ENCODE data around the gene BUB3.

- TF ChIP-seq, protein P1, sequence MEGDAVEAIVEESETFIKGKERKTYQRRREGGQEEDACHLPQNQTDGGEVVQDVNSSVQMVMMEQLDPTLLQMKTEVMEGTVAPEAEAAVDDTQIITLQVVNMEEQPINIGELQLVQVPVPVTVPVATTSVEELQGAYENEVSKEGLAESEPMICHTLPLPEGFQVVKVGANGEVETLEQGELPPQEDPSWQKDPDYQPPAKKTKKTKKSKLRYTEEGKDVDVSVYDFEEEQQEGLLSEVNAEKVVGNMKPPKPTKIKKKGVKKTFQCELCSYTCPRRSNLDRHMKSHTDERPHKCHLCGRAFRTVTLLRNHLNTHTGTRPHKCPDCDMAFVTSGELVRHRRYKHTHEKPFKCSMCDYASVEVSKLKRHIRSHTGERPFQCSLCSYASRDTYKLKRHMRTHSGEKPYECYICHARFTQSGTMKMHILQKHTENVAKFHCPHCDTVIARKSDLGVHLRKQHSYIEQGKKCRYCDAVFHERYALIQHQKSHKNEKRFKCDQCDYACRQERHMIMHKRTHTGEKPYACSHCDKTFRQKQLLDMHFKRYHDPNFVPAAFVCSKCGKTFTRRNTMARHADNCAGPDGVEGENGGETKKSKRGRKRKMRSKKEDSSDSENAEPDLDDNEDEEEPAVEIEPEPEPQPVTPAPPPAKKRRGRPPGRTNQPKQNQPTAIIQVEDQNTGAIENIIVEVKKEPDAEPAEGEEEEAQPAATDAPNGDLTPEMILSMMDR (optimal IDR thresholded peaks at IDR 0.05 in 1 of 3, IDR thresholded peaks at IDR 0.05 in 1 of 3, conservative IDR thresholded peaks at IDR 0.05 in 1 of 3; ENCODE audit: extremely low read depth in 1 of 3, insufficient read depth in 2 of 3, low read length in 3 of 3) = peak in 1 of 3 experiments; percentile 49
- no peak for TF ChIP-seq EZH2 (IDR thresholded peaks at IDR 0.05; ENCODE audit: low read length)
Observed at GRCh38 chr10:123154092-123154710, at the start of gene BUB3.

Data from keratinocyte (primary cell).